Parietal lobe (tissue), 1 donor: ENCODE results near the gene NFYA. TPM values are rescaled to one million over a fixed set of nuclear protein-coding genes. Genes with fewer than 3 reads are reported as not detected.

Experiments used
- total RNA-seq: library from RNA; depleted of rRNA; stranded (reverse); fragments of >200 nt; gene quantifications from one replicate; pipeline ENCODE4 v1.2.3, GENCODE V29; 2014

Gene NFYA
- total RNA-seq = 57.6 TPM

GRCh38 chr6:41072836-41073202 lies at the start of gene NFYA:
Gene NFYA, plus strand, starts transcription at chr6:41072974. Its CDS starts 6,116 bp downstream, at chr6:41079090.

GRCh38 chr6:41039060-41039998 lies 33.4 kb upstream of the NFYA start, which contains the start of gene UNC5CL:
Gene UNC5CL, minus strand, starts transcription at chr6:41039221. Its CDS starts 4,147 bp downstream, at chr6:41035074.

GRCh38 chr6:41042226-41043055 lies 30.3 kb upstream of the NFYA start, which contains the start of gene TSPO2:
Gene TSPO2, plus strand, starts transcription at chr6:41042467. Its CDS starts 519 bp downstream, at chr6:41042986.

GRCh38 chr6:41053041-41053440 lies 19.7 kb upstream of the NFYA start, which contains the start of gene APOBEC2:
Gene APOBEC2, plus strand, starts transcription at chr6:41053202. Its CDS starts 146 bp downstream, at chr6:41053348.

GRCh38 chr6:41071923-41072835 lies 595 bp upstream of the NFYA start, which contains the start of gene OARD1:
Gene OARD1, minus strand, starts transcription at chr6:41072356. Its CDS starts 722 bp downstream, at chr6:41071634.

Other genes starting within 250 kb of the NFYA start
- gene UNC5CL, start 33.8 kb upstream of the NFYA start, total RNA-seq = 0.63 TPM
- not detected for gene TSPO2, start 30.5 kb upstream of the NFYA start, total RNA-seq
- not detected for gene APOBEC2, start 19.8 kb upstream of the NFYA start, total RNA-seq
- 18.2 TPM for gene OARD1, start 618 bp upstream of the NFYA start, total RNA-seq
- not detected for gene TREML1, start 81.4 kb downstream of the NFYA start, total RNA-seq
- gene TREM2, start 90.1 kb downstream of the NFYA start, total RNA-seq = 6.6 TPM
- gene TREML2, start 128.2 kb downstream of the NFYA start, total RNA-seq = not detected
- not detected for gene TREML4, start 155.4 kb downstream of the NFYA start, total RNA-seq
- gene TREM1, start 213.7 kb downstream of the NFYA start, total RNA-seq = not detected